ENCODE measurements around the gene HEG1. TPM values are rescaled to one million over a fixed set of nuclear protein-coding genes. Genes with fewer than 3 reads are reported as not detected.

Gene HEG1
- total and polyA plus RNA-seq, 2 of the 8 experiments (the other 6 are each of a cell fraction or from before 2014, with no cell fraction given) = 5.3 to 9.7 TPM

DNA sequence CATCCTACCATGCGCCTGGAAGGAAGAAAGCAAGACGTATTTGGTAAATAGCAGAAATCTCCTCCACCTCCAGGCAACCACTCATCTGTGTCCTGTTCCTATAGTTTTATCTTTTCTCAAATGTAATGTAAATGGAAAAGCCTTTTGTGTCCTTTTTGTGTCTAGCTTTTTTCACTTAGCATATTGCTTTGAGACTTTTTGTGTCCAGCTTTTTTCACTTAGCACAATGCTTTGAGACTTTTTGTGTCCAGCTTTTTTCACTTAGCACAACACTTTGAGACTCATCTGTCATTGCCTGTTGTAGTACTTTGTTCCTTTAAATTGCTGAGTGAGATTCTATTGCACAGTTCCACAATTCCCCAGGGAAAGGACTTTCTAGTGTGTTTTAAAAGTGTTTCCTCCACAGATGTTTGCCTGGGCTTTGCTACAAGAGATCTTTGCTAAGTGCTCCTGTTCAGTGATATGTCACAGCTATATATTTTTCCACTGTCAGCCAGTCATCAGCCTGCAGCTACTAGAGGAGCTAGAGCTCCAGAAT lies 93.3 kb downstream of the HEG1 start (continued):
- TF ChIP-seq SAP30 (IDR thresholded peaks at IDR 0.05; ENCODE audit: insufficient read depth, insufficient replicate concordance, low read length) (no peak), CHD1 (IDR thresholded peaks at IDR 0.05; ENCODE audit: low read depth, low read length) (no peak), SIX5 (IDR thresholded peaks at IDR 0.05; ENCODE audit: low read depth, low read length) (no peak), POU5F1 (IDR thresholded peaks at IDR 0.05; ENCODE audit: low read depth, low read length) (no peak)

Data from H1 (cell line).